Measurements from ENCODE around the gene SMPD4.
"Not testable (repeated sequence)": the region's sequence is repeated elsewhere in the genome, so short reads cannot be mapped to it uniquely, and the experiment has no call there.

DNA sequence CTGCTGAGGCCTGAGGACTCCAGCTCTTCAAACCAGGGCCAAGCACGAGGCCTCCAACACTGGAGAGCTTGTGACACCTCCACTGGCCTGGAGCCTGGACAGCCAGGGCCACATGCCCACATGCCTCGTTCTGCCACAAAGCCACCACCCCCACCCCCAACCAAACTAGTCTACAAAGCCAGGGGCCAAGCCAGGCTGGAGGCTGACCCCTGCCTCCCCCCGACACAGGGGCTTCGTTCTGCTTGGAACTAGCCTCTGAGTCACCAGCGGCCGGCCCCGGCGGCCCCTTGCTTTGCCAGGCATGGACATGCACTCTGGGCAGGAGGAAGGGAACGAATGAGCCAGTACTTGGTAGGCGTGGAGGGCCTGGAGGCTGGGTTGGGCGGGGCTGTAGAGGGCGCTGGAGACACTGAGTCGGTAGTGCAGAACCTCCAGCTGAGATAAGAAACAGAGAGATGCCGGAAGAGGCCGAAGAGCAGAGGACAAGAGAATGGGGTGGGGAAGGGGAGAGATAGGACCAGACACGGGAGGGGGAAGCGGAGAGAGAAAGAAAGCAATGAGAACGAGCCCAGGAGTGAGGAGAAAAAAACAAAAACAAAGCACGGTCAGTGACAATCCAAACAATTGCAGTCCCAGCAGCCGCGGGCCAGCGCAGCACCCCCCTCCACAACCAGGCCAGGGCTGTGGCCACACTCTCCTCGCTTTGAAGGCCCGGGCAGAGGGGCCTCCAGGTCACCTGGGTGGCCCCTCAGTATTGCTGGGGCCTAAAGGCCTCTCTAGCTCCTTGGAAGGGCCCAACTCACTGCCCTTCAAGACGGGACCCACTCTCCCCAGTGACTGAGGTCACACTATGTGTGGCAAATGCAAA lies 20.3 kb downstream of the SMPD4 start:
- TF ChIP-seq, protein P1, sequence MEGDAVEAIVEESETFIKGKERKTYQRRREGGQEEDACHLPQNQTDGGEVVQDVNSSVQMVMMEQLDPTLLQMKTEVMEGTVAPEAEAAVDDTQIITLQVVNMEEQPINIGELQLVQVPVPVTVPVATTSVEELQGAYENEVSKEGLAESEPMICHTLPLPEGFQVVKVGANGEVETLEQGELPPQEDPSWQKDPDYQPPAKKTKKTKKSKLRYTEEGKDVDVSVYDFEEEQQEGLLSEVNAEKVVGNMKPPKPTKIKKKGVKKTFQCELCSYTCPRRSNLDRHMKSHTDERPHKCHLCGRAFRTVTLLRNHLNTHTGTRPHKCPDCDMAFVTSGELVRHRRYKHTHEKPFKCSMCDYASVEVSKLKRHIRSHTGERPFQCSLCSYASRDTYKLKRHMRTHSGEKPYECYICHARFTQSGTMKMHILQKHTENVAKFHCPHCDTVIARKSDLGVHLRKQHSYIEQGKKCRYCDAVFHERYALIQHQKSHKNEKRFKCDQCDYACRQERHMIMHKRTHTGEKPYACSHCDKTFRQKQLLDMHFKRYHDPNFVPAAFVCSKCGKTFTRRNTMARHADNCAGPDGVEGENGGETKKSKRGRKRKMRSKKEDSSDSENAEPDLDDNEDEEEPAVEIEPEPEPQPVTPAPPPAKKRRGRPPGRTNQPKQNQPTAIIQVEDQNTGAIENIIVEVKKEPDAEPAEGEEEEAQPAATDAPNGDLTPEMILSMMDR (IDR thresholded peaks at IDR 0.05): not testable (repeated sequence)
- not testable (repeated sequence) for TF ChIP-seq POLR2A (IDR thresholded peaks at IDR 0.05)

All from esophagus squamous epithelium (tissue), 4 donors.